Measurements from ENCODE around the gene ZBTB20.

- TF ChIP-seq, protein P1, sequence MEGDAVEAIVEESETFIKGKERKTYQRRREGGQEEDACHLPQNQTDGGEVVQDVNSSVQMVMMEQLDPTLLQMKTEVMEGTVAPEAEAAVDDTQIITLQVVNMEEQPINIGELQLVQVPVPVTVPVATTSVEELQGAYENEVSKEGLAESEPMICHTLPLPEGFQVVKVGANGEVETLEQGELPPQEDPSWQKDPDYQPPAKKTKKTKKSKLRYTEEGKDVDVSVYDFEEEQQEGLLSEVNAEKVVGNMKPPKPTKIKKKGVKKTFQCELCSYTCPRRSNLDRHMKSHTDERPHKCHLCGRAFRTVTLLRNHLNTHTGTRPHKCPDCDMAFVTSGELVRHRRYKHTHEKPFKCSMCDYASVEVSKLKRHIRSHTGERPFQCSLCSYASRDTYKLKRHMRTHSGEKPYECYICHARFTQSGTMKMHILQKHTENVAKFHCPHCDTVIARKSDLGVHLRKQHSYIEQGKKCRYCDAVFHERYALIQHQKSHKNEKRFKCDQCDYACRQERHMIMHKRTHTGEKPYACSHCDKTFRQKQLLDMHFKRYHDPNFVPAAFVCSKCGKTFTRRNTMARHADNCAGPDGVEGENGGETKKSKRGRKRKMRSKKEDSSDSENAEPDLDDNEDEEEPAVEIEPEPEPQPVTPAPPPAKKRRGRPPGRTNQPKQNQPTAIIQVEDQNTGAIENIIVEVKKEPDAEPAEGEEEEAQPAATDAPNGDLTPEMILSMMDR (conservative IDR thresholded peaks at IDR 0.05; ENCODE audit: low read depth, low read length): no peak
- TF ChIP-seq POLR2A (IDR thresholded peaks at IDR 0.05; ENCODE audit: low read depth, low read length) (no peak), USF2 (IDR thresholded peaks at IDR 0.05; ENCODE audit: low read depth, low read length) (no peak), RFX5 (IDR thresholded peaks at IDR 0.05; ENCODE audit: low read depth, low read length) (no peak), RAD21 (IDR thresholded peaks at IDR 0.05; ENCODE audit: low read length) (no peak), FOS (IDR thresholded peaks at IDR 0.05; ENCODE audit: low read depth, low read length) (no peak), NFE2L2 (IDR thresholded peaks at IDR 0.05; ENCODE audit: low read depth, low read length) (no peak)
Measured at GRCh38 chr3:114436182-114436581, 710.9 kb downstream of the ZBTB20 start.

Measured in IMR-90 (cell line).